LNCAP (cell line): ENCODE measurements around the gene RRH.

Source experiments
- CTCF ChIP-seq: fragments of 450-650 bp; IDR thresholded peaks from 2 replicates; pipeline ENCODE4 v1.5.1; 2017; ENCODE audit warnings: mild to moderate bottlenecking

The RRH gene

DNA sequence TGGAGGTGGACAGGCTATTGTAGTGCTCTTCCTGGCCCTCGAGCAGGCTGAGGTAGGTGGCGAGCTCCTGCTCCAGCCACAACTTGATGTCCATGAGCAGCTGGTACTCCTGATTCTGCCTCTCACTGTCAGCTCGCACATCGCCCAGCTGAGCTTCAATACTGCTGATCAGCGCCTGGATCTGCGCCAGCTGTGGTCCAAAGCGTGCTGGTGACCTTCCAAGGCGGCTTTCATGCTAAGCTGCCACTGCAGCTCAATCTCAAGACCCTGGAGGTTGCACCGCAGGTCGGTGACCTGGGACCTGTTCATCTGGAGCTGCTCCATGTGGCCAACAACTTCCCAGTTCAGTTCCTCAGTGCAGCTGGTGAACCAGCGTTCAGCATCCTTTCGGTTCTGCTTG is 51.3 kb downstream of the RRH start:
- TF ChIP-seq CTCF: no peak

GRCh38 chr4:109879636-109880314 is 52.0 kb downstream of the RRH start:
- no peak for TF ChIP-seq CTCF

GRCh38 chr4:109886303-109886702 is 58.5 kb downstream of the RRH start:
- no peak for TF ChIP-seq CTCF

- no peak for TF ChIP-seq CTCF
Measured at GRCh38 chr4:109887071-109887470, 59.3 kb downstream of the RRH start.

- TF ChIP-seq CTCF: no peak
Measured at GRCh38 chr4:109890076-109890475, 62.3 kb downstream of the RRH start.
